IMR-90 (cell line): ENCODE results near the gene CHPF2. TPM values are rescaled to one million over a fixed set of nuclear protein-coding genes. Genes with fewer than 3 reads are reported as not detected.

Source experiments
- ATAC-seq: fragments of 200-7000 bp; cut with Tn5 transposase; 2 replicates; pipeline ENCODE4 v1.9.1; 2020; ENCODE audit warnings: low read depth, mild to moderate bottlenecking, moderate library complexity
- BruUV-seq: library from RNA; stranded (reverse); fragments of 400-500 nt; replicated peaks from 2 replicates; lab custom pipeline; 2021; lab: Mats Ljungman, UMichigan
- CTCF ChIA-PET: fragments of 300-600 bp; formaldehyde crosslinking; extraction: SDS; loops from one replicate; lab custom pipeline; 2021; ENCODE audit warnings: antibody characterized with exemption; lab: Yijun Ruan, JAX
- POLR2A ChIA-PET: fragments of 300-600 bp; sonication (Branson Sonifier 250); formaldehyde crosslinking; loops from one replicate; lab custom pipeline; 2022; ENCODE audit warnings: antibody characterized with exemption; ENCODE audit not compliant: unreplicated experiment; lab: Charles Lee
- DNase-seq: peaks from one replicate; pipeline ENCODE4 v3.0.0; 2013
- H2AFZ ChIP-seq: replicated peaks from 2 replicates; pipeline ENCODE3; 2013; ENCODE audit warnings: low read length, mild to moderate bottlenecking; ENCODE audit not compliant: poor library complexity
- H2AK5ac ChIP-seq: 2 replicates; pipeline ENCODE4 v1.6.1; 2013; ENCODE audit warnings: low read depth, low read length, inconsistent platforms
- H2AK9ac ChIP-seq: replicated peaks from 2 replicates; pipeline ENCODE3; 2013; ENCODE audit warnings: mild to moderate bottlenecking, low read depth, low read length, moderate library complexity; ENCODE audit not compliant: poor library complexity
- H2BK120ac ChIP-seq: 2 replicates; pipeline ENCODE4 v1.6.1; 2013; ENCODE audit warnings: low read depth, low read length, inconsistent platforms
- H2BK15ac ChIP-seq: 3 replicates; pipeline ENCODE4 v1.6.1; 2013; ENCODE audit warnings: low read depth, low read length, inconsistent platforms
- H2BK20ac ChIP-seq: 2 replicates; pipeline ENCODE4 v1.6.1; 2013; ENCODE audit warnings: low read depth, mild to moderate bottlenecking, inconsistent platforms, low read length, moderate library complexity
- H2BK5ac ChIP-seq: 2 replicates; pipeline ENCODE4 v1.6.1; 2013; ENCODE audit warnings: mild to moderate bottlenecking, low read depth, low read length, inconsistent platforms; ENCODE audit not compliant: poor library complexity, severe bottlenecking
- H3K14ac ChIP-seq: replicated peaks from 2 replicates; pipeline ENCODE4 v1.6.1; 2013; ENCODE audit warnings: low read depth, low read length, inconsistent platforms
- H3K18ac ChIP-seq: 2 replicates; pipeline ENCODE4 v1.6.1; 2013; ENCODE audit warnings: low read depth, low read length, control low read depth
- H3K23ac ChIP-seq: 2 replicates; pipeline ENCODE4 v1.6.1; 2013; ENCODE audit warnings: low read depth, low read length, inconsistent platforms
- H3K27ac ChIP-seq: 2 replicates; pipeline ENCODE4 v1.5.1; 2013; ENCODE audit warnings: mild to moderate bottlenecking, control low read depth, low read length; ENCODE audit not compliant: insufficient read depth
- H3K27me3 ChIP-seq: 2 replicates; pipeline ENCODE4 v1.6.1; 2013; ENCODE audit warnings: low read length; ENCODE audit not compliant: control insufficient read depth, insufficient read depth
- H3K36me3 ChIP-seq: 2 replicates; pipeline ENCODE4 v1.6.1; 2013; ENCODE audit warnings: low read length, mixed read lengths; ENCODE audit not compliant: control insufficient read depth, insufficient read depth
- H3K4ac ChIP-seq: 2 replicates; pipeline ENCODE4 v1.6.1; 2013; ENCODE audit warnings: low read depth, low read length, inconsistent platforms
- H3K4me1 ChIP-seq: 2 replicates; pipeline ENCODE4 v1.6.1; 2013; ENCODE audit warnings: low read length, mixed read lengths; ENCODE audit not compliant: control insufficient read depth, insufficient read depth
- H3K4me2 ChIP-seq: 2 replicates; pipeline ENCODE4 v1.6.1; 2013; ENCODE audit warnings: low read depth, mild to moderate bottlenecking, control low read depth, low read length, moderate library complexity
- H3K4me3 ChIP-seq: 2 replicates; pipeline ENCODE4 v1.5.1; 2013; ENCODE audit warnings: low read depth, mild to moderate bottlenecking, control low read depth, low read length, moderate library complexity; ENCODE audit not compliant: insufficient read depth
- H3K56ac ChIP-seq: 2 replicates; pipeline ENCODE4 v1.6.1; 2013; ENCODE audit warnings: low read length, inconsistent platforms; ENCODE audit not compliant: insufficient read depth; ENCODE audit errors: extremely low read depth
- H3K79me1 ChIP-seq, 2 experiments: 2 replicates each; pipeline ENCODE4 v1.6.1; 2013; ENCODE audit warnings: low read length in 2 of 2, inconsistent platforms in 1 of 2, low read depth in 1 of 2
- H3K9ac ChIP-seq: 2 replicates; pipeline ENCODE4 v1.6.1; 2013; ENCODE audit warnings: low read depth, low read length, control low read depth
- H3K9me1 ChIP-seq: 2 replicates; pipeline ENCODE4 v1.6.1; 2013; ENCODE audit warnings: low read length, inconsistent platforms; ENCODE audit not compliant: insufficient read depth
- H3K9me3 ChIP-seq: 2 replicates; pipeline ENCODE4 v1.6.1; 2013; ENCODE audit warnings: low read length; ENCODE audit not compliant: control insufficient read depth, insufficient read depth
- H4K20me1 ChIP-seq: 2 replicates; pipeline ENCODE4 v1.6.1; 2013; ENCODE audit warnings: low read length, inconsistent platforms; ENCODE audit not compliant: insufficient read depth
- H4K5ac ChIP-seq: 2 replicates; pipeline ENCODE4 v1.6.1; 2013; ENCODE audit warnings: mild to moderate bottlenecking, low read depth, low read length, control low read depth
- H4K8ac ChIP-seq, 2 experiments: 2 replicates each; pipeline ENCODE4 v1.6.1; 2013; ENCODE audit warnings: low read depth in 2 of 2, low read length in 2 of 2, control low read depth in 1 of 2, inconsistent platforms in 1 of 2
- H4K91ac ChIP-seq: 2 replicates; pipeline ENCODE4 v1.6.1; 2013; ENCODE audit warnings: low read depth, low read length, inconsistent platforms; ENCODE audit not compliant: insufficient read depth
- BHLHE40 ChIP-seq: fragments of 150-350 bp; IDR thresholded peaks from 2 replicates; pipeline ENCODE4 v1.6.1; 2016; ENCODE audit warnings: mild to moderate bottlenecking, low read depth, low read length
- CEBPB ChIP-seq: IDR thresholded peaks from 2 replicates; pipeline ENCODE4 v1.6.1; 2012; ENCODE audit warnings: low read depth, low read length, improper control_type of control experiment
- CHD1 ChIP-seq: IDR thresholded peaks from 2 replicates; pipeline ENCODE4 v1.6.1; 2012; ENCODE audit warnings: low read depth, low read length, improper control_type of control experiment
- CTCF ChIP-seq: conservative IDR thresholded peaks from 2 replicates; pipeline ENCODE4 v1.5.1; 2012; ENCODE audit warnings: mild to moderate bottlenecking, low read depth, low read length, improper control_type of control experiment
- ELK1 ChIP-seq: fragments of 150-350 bp; IDR thresholded peaks from 2 replicates; pipeline ENCODE4 v1.6.1; 2016; ENCODE audit warnings: low read depth, mild to moderate bottlenecking, low read length, moderate library complexity, borderline replicate concordance
- FOS ChIP-seq: fragments of 150-350 bp; IDR thresholded peaks from 2 replicates; pipeline ENCODE4 v1.6.1; 2016; ENCODE audit warnings: low read depth, low read length
- MAFK ChIP-seq: IDR thresholded peaks from 2 replicates; pipeline ENCODE4 v1.6.1; 2012; ENCODE audit warnings: low read depth, low read length, improper control_type of control experiment
- MAZ ChIP-seq: IDR thresholded peaks from 2 replicates; pipeline ENCODE4 v1.6.1; 2012; ENCODE audit warnings: low read depth, mild to moderate bottlenecking, low read length, improper control_type of control experiment, moderate library complexity, borderline replicate concordance
- MXI1 ChIP-seq: IDR thresholded peaks from 2 replicates; pipeline ENCODE4 v1.6.1; 2012; ENCODE audit warnings: low read depth, mild to moderate bottlenecking, low read length, moderate library complexity, borderline replicate concordance
- NFE2L2 ChIP-seq: fragments of 150-350 bp; IDR thresholded peaks from 2 replicates; pipeline ENCODE4 v1.6.1; 2016; ENCODE audit warnings: low read depth, mild to moderate bottlenecking, low read length
- POLR2A ChIP-seq: IDR thresholded peaks from 2 replicates; pipeline ENCODE4 v1.6.1; 2012; ENCODE audit warnings: mild to moderate bottlenecking, low read depth, low read length
- RAD21 ChIP-seq: IDR thresholded peaks from 2 replicates; pipeline ENCODE4 v1.6.1; 2012; ENCODE audit warnings: low read length, improper control_type of control experiment
- RCOR1 ChIP-seq: IDR thresholded peaks from 2 replicates; pipeline ENCODE4 v1.6.1; 2012; ENCODE audit warnings: mild to moderate bottlenecking, low read length, improper control_type of control experiment; ENCODE audit not compliant: insufficient replicate concordance
- RFX5 ChIP-seq: IDR thresholded peaks from 2 replicates; pipeline ENCODE4 v1.8.0; 2012; ENCODE audit warnings: low read depth, mild to moderate bottlenecking, low read length, moderate library complexity
- SMC3 ChIP-seq: fragments of 150-350 bp; IDR thresholded peaks from 2 replicates; pipeline ENCODE4 v1.6.1; 2016; ENCODE audit warnings: low read depth, mild to moderate bottlenecking, antibody characterized with exemption, low read length, moderate library complexity
- USF2 ChIP-seq: fragments of 150-350 bp; IDR thresholded peaks from 2 replicates; pipeline ENCODE4 v1.6.1; 2017; ENCODE audit warnings: mild to moderate bottlenecking, antibody characterized with exemption, low read length, low read depth
- WGBS, 2 experiments: methylation state at CpG; one replicate each; pipeline versions ENCODE4 v1.1.5 to v1.1.7; 2013; ENCODE audit warnings: missing lambda C conversion rate in 2 of 2; ENCODE audit not compliant: insufficient read length in 1 of 2; ENCODE audit errors: extremely low coverage in 2 of 2; 5-methylcytosine and 5-hydroxymethylcytosine counted together
- dilution Hi-C: fragments of 300-500 bp; cut with HindIII; formaldehyde crosslinking; loops from one replicate; pipeline ENCODE4 v1.14.3; 2018; ENCODE audit warnings: low sequenced_read_pairs; ENCODE audit not compliant: unreplicated experiment
- in situ Hi-C: fragments of 300-500 bp; cut with MboI; formaldehyde crosslinking; loops from 3 replicates; pipeline ENCODE4 v1.14.3; 2019; ENCODE audit warnings: low sequenced_read_pairs, inconsistent platforms, mixed read lengths
- intact Hi-C: fragments of 100-400 bp; cut with micrococcal nuclease; formaldehyde crosslinking; loops from 2 replicates; pipeline ENCODE4 v1.10.0; 2022
- polyA plus RNA-seq, 3 experiments: library from polyadenylated mRNA; depleted of rRNA; stranded (reverse); fragments of >200 nt; gene quantifications; 2 replicates each; pipeline ENCODE4 v1.2.3, GENCODE V29; 2012; ENCODE audit warnings: low replicate concordance in 1 of 3
- total RNA-seq: library from RNA; depleted of rRNA; stranded (reverse); fragments of >200 nt; gene quantifications from 2 replicates; pipeline ENCODE4 v1.2.3, GENCODE V29; 2012

Gene CHPF2
- total and polyA plus RNA-seq, 2 of the 4 experiments (the other 2 are of a cell fraction), result 26.2 to 77.0 TPM

DNA sequence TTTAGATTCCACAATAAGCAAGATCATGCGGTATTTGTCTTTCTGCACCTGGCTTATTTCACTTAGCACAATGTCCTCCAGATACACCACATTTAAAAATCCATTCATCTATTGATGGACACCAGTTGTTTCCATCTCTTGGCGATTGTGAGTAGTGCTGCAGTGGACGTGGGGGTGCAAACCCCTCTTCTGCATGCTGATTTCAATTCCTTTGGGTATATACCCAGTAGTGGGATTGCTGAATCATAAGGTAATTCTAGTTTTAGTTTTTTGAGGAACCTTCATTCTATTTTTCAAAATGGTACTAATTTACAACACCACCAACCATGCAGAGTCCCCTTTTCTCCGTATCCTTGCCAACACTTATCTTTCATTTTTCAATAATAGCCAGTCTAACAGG lies 43.2 kb upstream of the CHPF2 start:
- H4K5ac ChIP-seq, result no peak overlapping the region
- no peak overlapping the region for H4K8ac ChIP-seq
- no peak overlapping the region for H2BK15ac ChIP-seq
- DNase-seq (no peak), ATAC-seq (no peak)
- H3K56ac ChIP-seq, result no peak overlapping the region
- H3K27ac ChIP-seq, result no peak overlapping the region
- no peaks in the 10 kb centered on the region for H4K20me1 ChIP-seq
- H3K36me3 ChIP-seq, result no peaks in the 10 kb centered on the region
- H3K4me1 ChIP-seq, result no peaks in the 10 kb centered on the region
- H3K14ac ChIP-seq, result no peak overlapping the region
- H3K4me3 ChIP-seq, result no peak overlapping the region
- ChIA-PET POLR2A (no interaction called here), CTCF (no interaction called here)
- H2BK5ac ChIP-seq, result no peak overlapping the region
- H3K9me1 ChIP-seq, result no peaks in the 10 kb centered on the region
- no peak overlapping the region for H2BK20ac ChIP-seq
- in situ Hi-C loops (no loop called here), intact Hi-C loops (no loop called here), dilution Hi-C loops (no loop called here)
- no peak overlapping the region for H3K9ac ChIP-seq
- no peaks in the 10 kb centered on the region for H3K79me1 ChIP-seq
- no peak overlapping the region for H4K91ac ChIP-seq
- no CpG with 5 or more reads among the region's 4 CpGs for WGBS, 2 experiments
- H2BK120ac ChIP-seq, result no peak overlapping the region
- H3K4ac ChIP-seq, result no peak overlapping the region
- no peaks in the 10 kb centered on the region for H3K9me3 ChIP-seq
- no peak overlapping the region for H2AFZ ChIP-seq
- no peak overlapping the region for H2AK5ac ChIP-seq
- no peak overlapping the region for H2AK9ac ChIP-seq
- no peak overlapping the region for H3K4me2 ChIP-seq
- peaks cover 76% of the 10 kb centered on the region for H3K27me3 ChIP-seq
- H3K18ac ChIP-seq, result no peak overlapping the region
- BruUV-seq, result no TSS peak
- no peak overlapping the region for H3K23ac ChIP-seq
- TF ChIP-seq RAD21 (no peak), SMC3 (no peak), CTCF (no peak), RCOR1 (no peak), MAZ (no peak), BHLHE40 (no peak), CEBPB (no peak), FOS (no peak), POLR2A (no peak), NFE2L2 (no peak), CHD1 (no peak), MXI1 (no peak), MAFK (no peak), USF2 (no peak), ELK1 (no peak), RFX5 (no peak)
